GM12878 (cell line): ENCODE measurements around the gene PTPN14. TPM values are rescaled to one million over a fixed set of nuclear protein-coding genes. Genes with fewer than 3 reads are reported as not detected.

ENCODE experiments used
- ATAC-seq: fragments of 200-7000 bp; cut with Tn5 transposase; 3 replicates; pipeline ENCODE4 v1.9.1; 2020; ENCODE audit warnings: mild to moderate bottlenecking, moderate library complexity
- BruUV-seq: library from RNA; stranded (reverse); fragments of 400-500 nt; replicated peaks from 2 replicates; lab custom pipeline; 2021; lab: Mats Ljungman, UMichigan
- CTCF ChIA-PET: fragments of 300-600 bp; sonication (Branson Sonifier 250); formaldehyde crosslinking; extraction: SDS; loops from one replicate; lab custom pipeline; 2021; ENCODE audit warnings: inconsistent platforms; lab: Yijun Ruan, JAX
- POLR2A ChIA-PET: fragments of 350-600 bp; formaldehyde crosslinking; extraction: SDS; loops from one replicate; lab custom pipeline; 2021; ENCODE audit warnings: inconsistent platforms; lab: Charles Lee
- RAD21 ChIA-PET: fragments of 300-600 bp; sonication (Branson Sonifier 250); formaldehyde crosslinking; loops from one replicate; lab custom pipeline; 2023; ENCODE audit warnings: antibody characterized with exemption; ENCODE audit not compliant: unreplicated experiment; lab: Charles Lee
- SMC1A ChIA-PET: fragments of 300-600 bp; sonication (Branson Sonifier 250); formaldehyde crosslinking; loops from one replicate; lab custom pipeline; 2023; ENCODE audit not compliant: unreplicated experiment, uncharacterized antibody; lab: Charles Lee
- DNase-seq: peaks from one replicate; pipeline ENCODE4 v3.0.0-alpha.2; 2011; ENCODE audit warnings: low read depth, low spot score
- FAIRE-seq: peaks from 3 replicates; lab custom pipeline; 2011; peaks lifted over from hg19 to GRCh38; lab: Jason Lieb, UNC
- H2AFZ ChIP-seq: 2 replicates; pipeline ENCODE4 v1.6.0; 2011; ENCODE audit warnings: low read depth, low read length, control low read depth; ENCODE audit not compliant: control insufficient read depth
- H3K27ac ChIP-seq: 2 replicates; pipeline ENCODE4 v1.5.1; 2011; ENCODE audit warnings: control low read depth; ENCODE audit not compliant: control insufficient read depth, insufficient read depth
- H3K27me3 ChIP-seq, 2 experiments: replicated peaks in 1 of 2; 2 replicates each; pipeline versions ENCODE4 v1.6.0 to v1.6.1; 2011; ENCODE audit warnings: low read length in 1 of 2; ENCODE audit not compliant: control insufficient read depth in 2 of 2, insufficient read depth in 2 of 2
- H3K36me3 ChIP-seq, 2 experiments: 2 replicates each; pipeline ENCODE4 v1.5.1; 2011; ENCODE audit warnings: low read length in 1 of 2; ENCODE audit not compliant: control insufficient read depth in 2 of 2, insufficient read depth in 2 of 2
- H3K4me1 ChIP-seq: 2 replicates; pipeline ENCODE4 v1.6.1; 2011; ENCODE audit warnings: mild to moderate bottlenecking, low read length, moderate library complexity, mixed read lengths; ENCODE audit not compliant: control insufficient read depth, insufficient read depth
- H3K4me2 ChIP-seq: 2 replicates; pipeline ENCODE4 v1.6.0; 2011; ENCODE audit warnings: control low read depth; ENCODE audit not compliant: control insufficient read depth, insufficient read depth
- H3K4me3 ChIP-seq: fragments of 200-600 bp; sonication (generic); 2 replicates; pipeline ENCODE4 v1.5.1; 2016
- H3K79me2 ChIP-seq: 2 replicates; pipeline ENCODE4 v1.6.0; 2011; ENCODE audit warnings: low read length; ENCODE audit not compliant: control insufficient read depth, insufficient read depth
- H3K9ac ChIP-seq: 2 replicates; pipeline ENCODE4 v1.8.0; 2011; ENCODE audit warnings: low read length, control low read depth, mixed read lengths; ENCODE audit not compliant: control insufficient read depth, insufficient read depth
- H3K9me3 ChIP-seq: replicated peaks from 3 replicates; pipeline ENCODE4 v1.5.1; 2011; ENCODE audit warnings: mild to moderate bottlenecking, low read length; ENCODE audit not compliant: control insufficient read depth, insufficient read depth
- H4K20me1 ChIP-seq: 2 replicates; pipeline ENCODE4 v1.6.0; 2011; ENCODE audit not compliant: control insufficient read depth, insufficient read depth
- EGR1 ChIP-seq, 2 experiments: IDR thresholded peaks; 1 replicate in 1 of 2; 2 replicates in 1 of 2; pipeline ENCODE4 v1.6.1; 2011 to 2012; ENCODE audit warnings: low read depth in 2 of 2, low read length in 2 of 2, borderline replicate concordance in 1 of 2, mild to moderate bottlenecking in 1 of 2, moderate library complexity in 1 of 2
- JUNB ChIP-seq: IDR thresholded peaks from 2 replicates; pipeline ENCODE4 v1.6.1; 2016; ENCODE audit warnings: antibody characterized with exemption, mild to moderate bottlenecking
- LARP7 ChIP-seq: fragments of 450-650 bp; IDR thresholded peaks from 2 replicates; pipeline ENCODE4 v1.6.1; 2017; ENCODE audit warnings: mild to moderate bottlenecking
- MTA2 ChIP-seq: fragments of 450-650 bp; IDR thresholded peaks from 2 replicates; pipeline ENCODE4 v1.6.1; 2016; ENCODE audit warnings: low read depth, mild to moderate bottlenecking, moderate library complexity
- RFX5 ChIP-seq: IDR thresholded peaks from 2 replicates; pipeline ENCODE4 v1.6.1; 2011; ENCODE audit warnings: low read depth, low read length, improper control_type of control experiment
- USF1 ChIP-seq: IDR thresholded peaks from 2 replicates; pipeline ENCODE4 v1.6.1; 2011; ENCODE audit warnings: borderline replicate concordance, low read depth, mild to moderate bottlenecking, moderate library complexity, mixed read lengths, low read length; ENCODE audit not compliant: insufficient read depth; ENCODE audit errors: extremely low read length
- ZNF274 ChIP-seq: IDR thresholded peaks from one replicate; pipeline ENCODE4 v1.8.0; 2011; ENCODE audit not compliant: insufficient read length, insufficient read depth
- WGBS: methylation state at CpG from one replicate; pipeline ENCODE4 v1.1.6; 2016; ENCODE audit warnings: low lambda C conversion rate; ENCODE audit not compliant: insufficient replicate concordance, insufficient coverage; ENCODE audit errors: missing lambda C conversion rate; 5-methylcytosine and 5-hydroxymethylcytosine counted together
- in situ Hi-C: fragments of 300-500 bp; cut with MboI; formaldehyde crosslinking; loops from 9 replicates; pipeline ENCODE4 v1.14.3; 2018; ENCODE audit warnings: mixed read lengths
- intact Hi-C: fragments of 100-400 bp; cut with micrococcal nuclease; formaldehyde crosslinking; loops from one replicate; pipeline ENCODE4 v1.14.2; 2022; ENCODE audit not compliant: unreplicated experiment
- polyA plus RNA-seq, 11 experiments: library from polyadenylated mRNA; depleted of rRNA in 4 of 11; unstranded in 6 of 11; stranded (reverse) in 5 of 11; fragments of >200 nt; fragmentation: Nextera tagmentation in 4 of 11; fragmentation: Illumina TruSeq in 1 of 11; extraction: Ambion mirVana in 4 of 11; extraction: Trizol in 1 of 11; gene quantifications; 1 replicate in 1 of 11; 2 replicates in 10 of 11; pipeline versions ENCODE4 v1.2.1 to v1.2.3, GENCODE V29; 2011 to 2016; ENCODE audit warnings: inconsistent platforms in 2 of 11, missing spikeins in 2 of 11, low read depth in 1 of 11
- total RNA-seq, 4 experiments: library from RNA; depleted of rRNA in 3 of 4; stranded (reverse); fragments of >200 nt in 3 of 4; fragmentation: Illumina TruSeq in 1 of 4; extraction: Trizol in 1 of 4; gene quantifications; 2 replicates each; pipeline versions ENCODE4 v1.2.1 to v1.2.3, GENCODE V29; 2013 to 2021

PTPN14 gene
- total and polyA plus RNA-seq, 10 of the 15 experiments (the other 5 are each of a cell fraction or from before 2014, with no cell fraction given) = 0.05 to 5.1 (median 0.44) TPM

GRCh38 chr1:214306269-214306668 is 245.1 kb downstream of the PTPN14 start:
- WGBS = over 99% methylated on average over 6 of the region's 6 CpGs

More at GRCh38 chr1:214306269-214306668, 245.1 kb downstream of the PTPN14 start:
- no TSS peak for BruUV-seq
- Histone ChIP-seq H2AFZ (no peak overlapping the region), H3K27ac (no peak overlapping the region), H3K9ac (no peak overlapping the region), H3K4me3 (no peak overlapping the region), H3K4me1 (peaks cover 5% of the 10 kb centered on the region), H3K27me3 (no peaks in the 10 kb centered on the region), H3K36me3 (no peaks in the 10 kb centered on the region; a peak in 1 of 4 replicates), H3K4me2 (no peak overlapping the region), H3K79me2 (no peaks in the 10 kb centered on the region), H3K9me3 (no peaks in the 10 kb centered on the region), H4K20me1 (no peaks in the 10 kb centered on the region)
- in situ Hi-C loops (no loop called here), intact Hi-C loops (no loop called here)
- FAIRE-seq (no peak), DNase-seq (no peak), ATAC-seq (no peak)
- ChIA-PET CTCF (interaction anchor here (0.8 to 2.2 kb wide), 4 partner anchors 12 to 279 kb away, joined by 3 to 12 read pairs (median 7); no protein-coding TSS in a partner anchor), POLR2A (interaction anchor here (0.6 kb wide), 1 partner anchor 858 kb away, joined by 3 read pairs; no protein-coding TSS in a partner anchor), SMC1A (interaction anchor here (1.0 to 1.5 kb wide), 2 partner anchors 9 to 19 kb away, joined by 3 read pairs; no protein-coding TSS in a partner anchor), RAD21 (interaction anchor here (1.1 kb wide), 1 partner anchor 45 kb away, joined by 3 read pairs; no protein-coding TSS in a partner anchor)
- TF ChIP-seq JUNB (no peak), RFX5 (no peak), LARP7 (no peak), MTA2 (no peak), USF1 (no peak), ZNF274 (no peak), EGR1 (IDR thresholded peaks at IDR 0.05; ENCODE audit: borderline replicate concordance in 1 of 2, low read depth in 2 of 2, low read length in 2 of 2) (no peak)
- TF ChIP-seq, all 136 proteins: peak for 0
